HG03060 (cell line): ENCODE results near the gene LMAN1L.
A peak's percentile ranks its signal among the peaks of the same experiment; 100 is the strongest.

Source experiments
- ATAC-seq: cut with Tn5 transposase; IDR thresholded peaks from one replicate; pipeline ENCODE4 v1.9.1; 2021; ENCODE audit warnings: low read depth, moderate number of reproducible peaks; ENCODE audit not compliant: unreplicated experiment

LMAN1L gene

DNA sequence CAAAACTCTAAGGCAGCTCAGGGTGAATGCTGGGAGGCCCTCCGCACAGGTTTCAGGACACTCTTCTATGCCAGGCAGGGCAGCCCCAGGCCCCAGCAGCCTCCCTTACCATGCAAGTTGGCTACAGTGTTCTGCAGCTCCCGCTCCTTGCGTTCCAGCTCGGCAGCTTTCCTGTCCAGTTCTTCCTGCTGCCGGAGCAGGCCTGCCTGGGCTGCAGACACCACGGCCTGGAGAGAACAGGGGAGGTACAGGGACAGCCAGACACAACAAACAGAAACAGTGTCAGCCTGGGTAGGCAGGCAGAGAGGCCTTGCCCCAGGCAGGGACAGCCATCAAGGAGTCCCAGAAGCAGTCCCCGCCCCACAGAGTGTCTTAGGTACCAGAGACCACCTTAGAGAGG, 39.3 kb downstream of the LMAN1L start:
- no peak for ATAC-seq

DNA sequence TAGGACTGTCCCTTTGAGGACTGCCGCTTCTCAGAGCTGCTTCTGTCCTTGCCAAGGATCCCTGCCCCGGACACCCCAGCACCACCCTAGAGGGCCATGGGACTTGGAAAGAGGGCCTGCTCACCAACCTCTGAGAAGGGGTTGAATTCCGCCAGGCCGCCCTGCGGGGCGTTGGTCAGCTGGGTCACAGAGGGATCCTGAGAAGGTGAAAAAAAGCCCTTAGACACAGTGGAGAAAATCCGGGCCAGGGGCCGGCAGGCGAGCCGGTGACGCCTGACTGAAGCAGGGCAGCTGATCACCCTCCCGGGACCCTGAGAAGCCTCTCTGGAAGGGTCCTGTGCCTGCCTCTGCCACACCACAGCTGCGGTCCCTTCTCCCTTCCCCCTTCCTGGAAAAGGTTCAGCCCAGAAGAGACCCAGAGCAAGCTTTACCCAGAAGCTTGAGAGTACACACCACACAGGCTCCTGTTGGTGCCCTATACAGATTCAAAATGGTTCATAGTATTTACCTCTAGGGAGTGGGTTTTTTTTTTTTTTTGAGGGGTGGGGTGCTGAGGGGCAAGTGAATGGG, 41.9 kb downstream of the LMAN1L start:
- no peak for ATAC-seq

DNA sequence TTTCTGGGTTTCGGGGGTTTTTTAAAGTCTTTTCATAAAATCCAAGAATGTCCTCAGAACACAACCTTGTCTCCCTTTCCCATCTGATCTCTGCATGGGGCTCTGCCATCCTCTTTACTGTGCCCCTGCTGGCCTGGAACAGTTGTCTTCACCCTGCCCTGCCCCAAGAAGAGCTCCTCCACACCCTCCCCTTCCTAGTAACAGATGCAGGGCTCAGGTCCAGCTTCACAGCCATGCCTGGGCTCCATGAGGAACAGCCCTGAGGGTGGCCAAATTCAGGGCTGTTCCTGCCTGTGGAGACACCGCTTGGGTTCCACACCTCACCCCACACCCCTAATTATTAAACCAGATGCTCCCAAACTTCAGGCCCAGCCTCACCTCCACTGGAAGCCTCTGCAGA, 43.2 kb downstream of the LMAN1L start:
- ATAC-seq, result no peak

DNA sequence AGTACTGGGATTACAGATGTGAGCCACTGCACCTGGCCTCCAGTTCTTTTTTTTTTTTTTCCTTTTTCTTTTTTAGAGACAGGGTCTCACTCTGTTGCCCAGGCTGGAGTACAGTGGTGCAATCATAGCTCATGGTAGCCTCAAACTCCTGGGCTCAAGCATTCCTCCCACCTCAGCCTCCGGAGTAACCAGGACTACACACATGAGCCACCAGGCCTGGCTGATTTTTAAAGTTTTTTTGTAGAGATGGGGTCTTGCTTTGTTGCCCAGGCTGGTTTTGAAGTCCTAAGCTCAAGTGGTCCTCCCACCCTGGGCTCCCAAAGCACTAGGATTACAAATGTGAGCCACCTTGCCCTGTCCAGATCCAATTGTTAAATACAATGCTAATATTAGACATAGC, 43.9 kb downstream of the LMAN1L start:
- no peak for ATAC-seq

DNA sequence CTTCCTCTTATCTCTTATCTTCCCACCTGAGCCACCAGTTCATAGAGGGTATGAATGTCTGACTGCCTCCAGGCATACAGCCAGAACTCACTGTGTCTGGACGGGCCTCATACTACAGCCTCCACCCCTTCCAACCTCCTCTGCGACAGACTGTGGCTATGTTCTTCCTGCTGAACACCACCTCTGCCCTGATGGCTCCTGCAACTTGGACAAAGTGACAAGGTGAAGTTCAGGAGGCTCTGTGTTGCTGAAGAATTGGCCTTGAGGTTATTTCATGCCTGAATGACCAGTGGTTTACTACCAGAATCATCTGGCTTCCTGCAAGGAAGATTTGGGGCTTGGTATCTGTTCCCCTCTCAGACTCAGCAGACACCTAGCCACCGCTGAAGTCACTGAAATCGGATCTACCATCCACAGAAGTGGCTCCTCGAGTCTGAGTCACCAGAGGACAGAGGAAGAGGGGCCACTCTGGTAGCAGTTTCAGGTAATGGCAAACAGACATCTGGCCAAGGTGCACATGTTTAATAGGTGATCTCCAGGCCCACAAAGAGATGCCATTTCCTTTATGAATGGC, 44.5 kb downstream of the LMAN1L start:
- ATAC-seq, result peak; percentile 53

DNA sequence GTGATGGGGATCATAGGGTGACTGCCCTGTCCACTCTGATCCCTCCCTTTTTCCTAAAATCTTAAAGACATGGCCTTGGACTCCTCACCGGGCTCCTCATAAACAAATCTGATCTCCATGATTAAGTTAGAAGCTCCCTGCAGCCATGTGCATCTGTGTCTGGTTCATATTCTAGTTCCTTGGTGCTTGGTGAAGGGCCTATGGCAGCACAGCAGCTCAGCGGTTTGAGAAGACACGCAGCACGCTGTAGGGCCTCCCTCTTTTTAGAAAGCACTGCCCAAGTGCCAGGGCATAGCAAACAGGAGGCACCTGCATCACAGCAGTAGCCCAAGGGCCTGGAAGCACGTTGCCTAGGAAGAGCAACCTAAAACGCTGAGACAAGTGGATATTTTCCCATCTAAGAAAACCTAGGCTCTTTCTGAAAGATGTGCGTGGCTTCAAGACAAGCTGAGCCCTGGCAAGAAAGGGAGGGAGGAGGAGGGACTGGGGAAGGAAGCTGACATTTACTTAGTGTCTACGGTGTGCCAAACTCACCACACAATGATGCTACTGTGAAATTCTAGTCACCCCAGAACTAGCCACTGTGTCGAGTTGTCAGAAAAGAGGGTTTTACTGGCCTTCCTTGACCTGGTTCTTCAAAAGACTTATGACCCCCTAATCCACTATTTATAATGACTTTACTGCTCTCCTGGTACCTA, 45.2 kb downstream of the LMAN1L start:
- ATAC-seq, result peak; percentile 17

DNA sequence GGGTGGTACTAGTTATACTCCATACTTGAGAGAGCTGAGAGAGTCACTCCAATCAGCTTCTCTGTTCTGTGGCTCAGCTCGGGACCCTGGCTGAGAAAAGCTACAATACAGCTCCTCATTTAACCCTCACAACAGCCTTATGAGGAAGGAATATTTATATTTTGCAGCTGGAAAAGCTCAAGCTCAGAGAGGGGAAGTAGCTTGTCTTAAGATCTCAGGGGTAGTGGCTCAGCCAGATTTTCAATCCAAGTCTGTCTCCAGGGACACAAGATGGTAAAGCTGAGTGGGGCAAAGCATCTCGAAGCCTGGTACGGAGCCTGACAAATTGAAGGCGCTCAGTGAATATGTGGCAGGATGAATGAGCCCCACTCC, 45.7 kb downstream of the LMAN1L start:
- no peak for ATAC-seq

DNA sequence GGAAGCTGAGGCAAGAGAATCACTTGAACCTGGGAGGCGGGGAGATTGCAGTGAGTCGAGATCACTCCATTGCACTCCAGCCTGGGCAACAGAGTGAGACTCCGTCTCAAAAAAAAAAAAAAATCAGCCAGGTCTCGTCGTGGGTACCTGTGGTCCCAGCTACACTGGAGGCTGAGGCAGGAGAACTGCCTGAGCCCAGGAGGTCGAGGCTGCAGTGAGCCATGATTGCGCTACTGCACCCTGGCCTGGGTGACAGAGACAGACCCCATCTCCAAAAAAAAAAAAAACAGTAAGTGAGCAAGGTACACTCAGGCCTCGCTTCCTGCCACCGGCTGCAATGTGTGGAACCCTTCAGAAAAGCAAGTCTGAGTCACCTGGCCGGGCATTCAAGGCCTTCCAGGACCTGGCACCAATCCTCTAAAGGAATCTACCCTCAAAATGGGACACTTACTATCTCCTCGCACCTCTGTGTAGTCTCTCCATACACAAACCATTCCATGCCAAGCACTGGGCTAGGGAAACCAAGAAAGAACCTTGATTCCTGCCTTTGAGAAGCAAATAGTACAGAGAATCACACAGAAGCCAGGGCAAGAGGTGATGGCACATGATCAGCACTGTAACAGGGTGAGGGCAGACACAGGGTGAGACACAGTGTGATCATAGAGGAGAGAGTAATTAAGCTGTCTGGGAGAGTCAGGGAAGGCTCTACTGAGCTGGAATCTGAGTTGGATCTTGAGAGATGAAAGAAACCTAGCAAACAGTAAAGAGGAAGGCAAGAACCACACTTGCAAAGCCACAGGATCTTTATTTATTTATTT, 50.8 kb downstream of the LMAN1L start:
- ATAC-seq, result no peak

DNA sequence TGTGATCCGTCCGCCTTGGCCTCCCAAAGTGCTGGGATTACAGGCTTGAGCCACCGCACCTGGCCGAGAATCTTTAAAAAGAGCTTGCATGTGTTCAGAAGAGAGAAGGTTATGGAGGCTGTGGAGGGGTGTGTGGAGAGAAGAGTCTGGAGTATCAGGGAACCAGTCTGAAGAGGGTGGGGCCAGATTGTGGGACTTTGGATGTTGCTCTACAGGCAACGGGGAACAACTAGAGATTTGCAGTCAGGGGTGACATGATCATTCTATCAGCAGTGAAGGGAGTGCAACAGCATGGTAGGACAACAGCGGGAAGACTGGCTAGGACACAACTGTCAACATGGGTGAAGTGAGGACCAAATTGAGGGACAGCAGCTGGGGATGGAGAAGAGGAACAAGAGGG, 51.7 kb downstream of the LMAN1L start:
- no peak for ATAC-seq

DNA sequence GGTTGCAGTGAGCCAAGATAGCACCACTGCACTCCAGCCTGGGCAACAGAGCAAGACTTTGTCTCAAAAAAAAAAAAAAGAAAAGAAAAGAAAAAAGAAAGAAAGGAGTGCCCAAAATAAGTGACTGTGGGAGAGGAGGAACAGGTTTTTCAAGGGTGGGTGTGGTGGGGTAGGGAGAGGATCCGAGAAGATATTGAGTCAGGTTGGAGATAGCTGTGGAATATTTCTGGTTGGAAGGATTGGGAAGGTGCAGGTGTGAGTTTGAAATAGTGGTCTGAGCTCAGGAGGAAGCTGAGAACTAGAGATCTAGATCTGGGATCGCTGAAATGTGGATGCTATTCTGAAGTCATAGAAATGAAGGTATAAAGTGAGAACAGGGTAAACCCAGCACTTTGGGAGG, 52.7 kb downstream of the LMAN1L start:
- no peak for ATAC-seq

DNA sequence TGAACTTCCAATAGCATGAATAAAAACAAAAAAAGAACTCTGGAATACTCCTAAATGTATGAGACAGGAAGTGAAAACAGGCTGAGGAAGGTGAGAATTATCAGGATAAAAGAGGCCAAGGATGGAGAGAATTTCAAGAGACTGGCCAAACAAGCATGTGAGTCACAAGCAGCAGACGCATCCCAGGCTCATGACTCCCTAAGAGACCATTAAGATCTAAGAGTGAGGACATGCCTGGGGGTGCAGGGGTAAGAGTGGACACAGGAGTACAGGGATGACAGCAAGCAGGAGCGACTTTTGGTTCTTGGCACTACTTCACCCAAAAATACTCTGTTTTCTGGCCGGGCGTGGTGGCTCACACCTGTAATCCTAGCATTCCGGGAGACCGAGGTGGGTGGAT, 53.5 kb downstream of the LMAN1L start:
- no peak for ATAC-seq

DNA sequence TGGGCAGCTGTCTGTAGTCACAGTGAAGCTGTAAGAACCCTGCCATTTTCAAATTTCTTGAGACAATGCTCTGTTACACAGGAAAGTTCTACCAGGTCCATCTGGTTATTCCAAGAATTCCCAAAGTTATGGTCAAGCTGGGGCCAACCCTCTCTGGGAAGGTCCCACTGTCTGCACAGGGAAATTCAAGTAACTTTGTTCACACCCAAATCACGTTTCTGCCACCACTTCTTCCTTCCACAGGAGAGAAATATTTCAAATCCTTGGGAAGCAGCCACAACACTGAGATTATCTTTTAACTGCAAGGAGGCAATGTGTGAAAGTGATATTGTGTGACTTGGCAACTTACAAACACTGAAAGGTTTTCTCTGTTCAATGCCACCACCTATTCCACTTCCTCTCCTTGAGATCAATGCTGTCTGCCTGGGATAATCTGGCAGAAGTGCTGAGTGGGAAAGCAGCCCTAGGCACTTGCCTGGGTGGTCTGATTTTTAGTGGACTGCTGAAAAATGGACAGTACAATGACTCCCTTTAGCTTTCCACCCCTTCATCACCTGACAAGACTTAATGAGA, 54.9 kb downstream of the LMAN1L start:
- ATAC-seq, result no peak

DNA sequence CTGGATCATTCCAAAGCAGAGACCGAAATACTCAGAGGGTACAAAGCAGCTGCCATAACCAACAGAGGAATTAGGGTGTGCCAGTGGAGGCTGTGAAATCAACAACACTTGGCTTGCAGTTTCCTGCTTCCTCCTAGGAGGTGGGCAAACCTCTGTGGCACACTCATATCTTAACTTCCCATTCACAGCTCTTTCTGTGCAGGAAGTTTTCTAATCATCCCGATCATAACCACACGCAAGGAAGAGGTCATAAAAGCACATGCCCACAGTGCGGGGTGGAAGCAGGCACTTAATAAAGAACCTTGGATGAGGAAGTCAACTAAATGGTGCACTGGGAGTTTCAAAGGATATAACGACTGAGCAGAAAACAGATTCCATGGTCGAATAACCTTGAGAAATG, 55.4 kb downstream of the LMAN1L start:
- ATAC-seq, result no peak

DNA sequence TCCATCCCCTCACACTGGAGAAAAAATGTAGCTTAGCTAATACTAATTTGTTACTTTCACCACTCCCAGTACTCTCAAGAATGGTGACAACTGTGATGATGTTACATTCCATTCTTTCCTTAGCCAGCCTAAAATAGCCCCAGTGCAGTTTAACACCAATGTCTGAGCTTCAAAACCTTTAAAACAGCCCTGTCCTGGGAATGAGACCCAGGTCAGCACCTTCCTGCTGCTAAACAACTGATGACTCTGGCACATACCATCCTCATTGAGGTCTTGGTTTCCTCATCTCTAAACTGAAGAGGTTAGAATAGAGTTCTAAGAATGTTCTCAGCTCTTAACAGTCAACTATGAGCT, 56.7 kb downstream of the LMAN1L start:
- no peak for ATAC-seq

DNA sequence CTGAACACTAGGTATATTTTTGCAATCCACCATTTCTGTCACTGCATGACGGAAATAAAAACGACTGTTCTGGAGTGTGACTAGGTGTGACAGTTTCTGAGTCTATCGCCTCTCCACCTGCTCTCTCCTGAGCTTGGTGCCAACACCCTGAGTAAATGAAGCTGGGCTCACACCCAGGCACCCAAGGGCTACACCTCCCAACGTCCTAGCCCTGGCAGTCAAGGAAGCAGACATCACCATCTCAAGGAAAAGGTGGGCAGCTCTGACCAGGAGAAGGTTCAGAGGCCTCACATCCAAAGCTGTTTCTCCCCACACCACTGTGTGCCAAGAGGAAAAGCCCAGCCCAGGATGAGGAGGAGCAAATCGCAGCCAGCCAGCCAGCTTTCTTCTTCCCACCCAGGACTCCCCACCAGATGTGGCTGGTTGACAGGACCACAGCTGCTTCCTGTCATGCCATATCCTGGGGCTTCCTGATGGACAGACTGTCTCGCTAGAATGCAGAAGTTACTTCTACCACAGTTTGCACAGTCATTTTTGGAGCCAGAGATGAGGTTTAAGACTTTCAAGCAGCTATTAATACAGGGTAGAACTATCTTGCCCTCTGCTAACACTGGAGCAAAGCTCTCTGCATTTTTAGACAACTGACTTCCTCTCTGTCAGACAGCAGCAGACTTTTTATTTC, 57.2 kb downstream of the LMAN1L start:
- no peak for ATAC-seq

DNA sequence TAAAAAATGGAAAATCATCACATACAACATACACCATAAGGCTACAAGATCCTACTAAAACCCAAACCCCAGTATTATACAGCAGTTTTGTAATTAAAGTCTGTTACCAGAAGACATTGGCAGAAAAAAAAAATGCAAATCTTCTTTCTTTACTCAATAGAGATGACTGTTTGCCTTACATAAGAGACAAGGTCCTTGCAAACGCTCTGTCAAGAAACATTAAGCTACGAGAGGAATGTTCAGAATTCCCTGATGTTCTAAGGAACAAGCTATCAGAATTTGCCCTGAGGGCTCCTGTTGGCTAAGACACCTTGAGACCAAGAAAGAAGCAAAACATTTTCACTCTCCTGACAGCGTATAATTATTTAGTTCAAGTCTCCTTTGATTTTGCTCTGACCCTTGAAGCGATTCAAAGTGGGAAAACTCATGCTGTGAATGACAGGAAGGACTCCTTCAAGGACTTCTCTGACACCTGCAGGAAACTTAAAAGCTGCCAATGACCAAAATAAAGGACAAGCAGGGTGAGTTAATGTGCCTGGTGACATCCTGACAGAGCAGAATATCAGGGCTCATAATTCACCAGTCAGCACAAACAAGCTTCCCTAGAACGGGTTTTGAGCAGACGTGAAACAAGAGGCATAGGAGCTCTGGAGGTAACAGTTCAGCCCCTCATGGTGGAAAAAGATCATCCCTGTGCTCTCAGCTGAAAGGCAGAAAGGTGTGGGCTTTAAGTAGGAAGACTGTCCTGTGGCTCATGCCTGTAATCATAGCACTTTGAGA, 58.0 kb downstream of the LMAN1L start:
- no peak for ATAC-seq

DNA sequence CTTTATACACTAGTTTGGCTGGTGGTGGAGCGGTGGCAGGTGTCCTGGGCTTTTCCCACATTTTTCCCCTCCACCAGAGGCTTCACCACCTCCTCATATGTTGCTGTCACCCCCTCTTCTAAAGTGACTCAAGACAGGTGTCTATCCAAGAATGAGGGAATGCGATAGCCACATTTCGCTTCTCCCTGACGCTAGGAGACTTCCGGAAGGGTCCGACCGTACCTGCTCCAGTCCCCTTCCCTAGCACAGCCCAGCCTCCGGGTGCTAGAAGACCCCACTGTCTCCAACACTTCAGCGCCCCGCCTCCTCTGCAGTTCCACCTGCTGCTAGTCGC, 60.0 kb downstream of the LMAN1L start:
- no peak for ATAC-seq

DNA sequence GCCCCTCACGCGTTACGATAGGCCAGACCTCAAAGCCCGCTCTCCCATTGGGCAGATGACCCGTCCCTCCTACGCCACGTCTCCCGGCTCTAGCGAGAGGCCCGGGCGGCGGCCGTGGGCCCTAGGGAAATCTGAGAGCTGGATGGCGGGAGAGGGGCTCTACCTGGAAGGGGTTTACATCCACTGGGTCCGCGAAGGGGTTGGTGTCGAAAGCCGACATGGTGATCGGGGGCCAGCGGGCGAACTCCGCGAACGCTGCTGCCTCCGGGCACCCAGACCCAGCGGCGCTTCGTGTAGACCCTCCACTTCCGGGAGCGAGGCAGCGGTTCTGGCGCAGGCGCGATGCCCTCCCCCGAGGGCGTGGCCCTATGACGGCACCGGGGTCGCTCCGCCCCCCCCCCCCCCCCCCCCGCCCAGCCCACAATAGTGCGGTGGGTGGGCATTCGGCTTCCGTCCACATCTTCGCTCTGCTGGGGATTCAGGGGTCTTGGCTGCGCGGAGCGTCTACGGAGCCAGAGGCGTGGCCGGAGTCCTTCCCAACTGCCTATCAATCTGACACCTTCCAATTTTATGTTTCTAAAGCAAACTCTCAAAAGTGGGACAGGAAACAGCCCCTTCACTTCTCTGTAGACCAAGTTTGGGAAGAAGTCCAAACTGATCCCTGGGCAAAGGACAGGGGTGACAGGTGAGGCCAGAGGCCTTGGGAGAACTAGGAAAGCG, 60.6 kb downstream of the LMAN1L start, which contains the start of gene SCAMP2:
TSS of gene SCAMP2 (minus strand) at position 330 of the 720 bp plus-strand sequence. CDS start at position 220, 110 bp downstream.
- peak; percentile 69 for ATAC-seq

DNA sequence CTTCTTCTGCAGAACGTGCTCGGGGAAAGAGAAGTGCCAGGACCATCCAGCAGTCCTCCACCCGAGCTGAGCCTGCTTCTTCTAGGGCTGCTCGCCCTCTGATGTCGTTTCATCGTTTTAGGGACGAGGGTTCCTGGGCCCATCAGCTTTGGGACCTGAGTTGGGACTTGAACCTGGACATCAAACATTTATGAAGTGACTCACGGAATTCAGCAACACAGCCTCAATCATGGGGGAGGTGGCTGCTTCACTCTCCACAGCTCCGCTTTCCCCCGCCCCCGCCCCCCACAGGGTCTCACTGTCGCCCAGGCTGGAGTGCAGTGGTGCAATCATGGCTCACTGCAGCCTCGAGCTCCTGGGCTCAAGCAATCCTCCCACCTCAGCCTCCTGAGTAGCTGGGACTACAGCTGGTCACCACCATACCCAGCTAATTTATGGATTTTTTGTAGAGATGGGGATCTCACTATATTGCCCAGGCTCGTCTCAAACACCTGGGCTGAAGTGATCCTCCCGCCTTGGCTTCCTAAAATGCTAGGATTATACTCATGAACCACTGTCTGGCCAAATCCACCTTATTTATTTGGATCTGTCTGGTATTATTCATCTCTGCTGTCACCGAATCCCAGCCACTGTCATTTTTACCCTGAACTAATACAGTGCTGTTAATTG, 61.3 kb downstream of the LMAN1L start:
- ATAC-seq, result no peak
